Measurements from ENCODE around the gene SEPTIN1.

Gene SEPTIN1

GRCh38 chr16:30366511-30366910 is 15.8 kb downstream of the SEPTIN1 start:
- peaks cover 44% of the 10 kb centered on the region for H3K36me3 Mint-ChIP-seq
- H3K9me3 Mint-ChIP-seq, result no peaks in the 10 kb centered on the region
- no peaks in the 10 kb centered on the region for H3K27me3 Mint-ChIP-seq
- CTCF ChIA-PET, result interaction anchor here (1.1 to 2.0 kb wide), 3 partner anchors 10 to 254 kb away, joined by 3 to 5 read pairs (median 4); no protein-coding TSS in a partner anchor
- no peak for DNase-seq
- H3K4me3 Mint-ChIP-seq, result peak overlapping the region; percentile 87
- peaks cover 49% of the 10 kb centered on the region for H3K4me1 Mint-ChIP-seq
- no peak overlapping the region for H3K27ac Mint-ChIP-seq

- Mint-ChIP-seq H3K27me3 (no peaks in the 10 kb centered on the region), H3K4me3 (no peak overlapping the region), H3K36me3 (peaks cover 53% of the 10 kb centered on the region), H3K9me3 (no peaks in the 10 kb centered on the region), H3K27ac (no peak overlapping the region), H3K4me1 (peaks cover 49% of the 10 kb centered on the region)
- CTCF ChIA-PET, result interaction anchor here (1.1 to 1.2 kb wide), 2 partner anchors 44 to 273 kb away, joined by 3 to 4 read pairs; partner anchors contain the start of gene TBX6
- DNase-seq, result no peak
Measured at GRCh38 chr16:30365200-30365599, 17.2 kb downstream of the SEPTIN1 start.

GRCh38 chr16:30361180-30361579 is 21.2 kb downstream of the SEPTIN1 start:
- Mint-ChIP-seq H3K27ac (no peak overlapping the region), H3K36me3 (peaks cover 66% of the 10 kb centered on the region), H3K4me3 (no peak overlapping the region), H3K27me3 (no peaks in the 10 kb centered on the region), H3K4me1 (peaks cover 35% of the 10 kb centered on the region), H3K9me3 (no peaks in the 10 kb centered on the region)
- CTCF ChIA-PET, result no interaction called here
- DNase-seq, result no peak

- H3K4me3 Mint-ChIP-seq, result no peak overlapping the region
- CTCF ChIA-PET, result no interaction called here
- H3K27ac Mint-ChIP-seq, result no peak overlapping the region
- no peaks in the 10 kb centered on the region for H3K9me3 Mint-ChIP-seq
- DNase-seq, result no peak
- H3K36me3 Mint-ChIP-seq, result peaks cover 61% of the 10 kb centered on the region
- peaks cover 39% of the 10 kb centered on the region for H3K4me1 Mint-ChIP-seq
- no peaks in the 10 kb centered on the region for H3K27me3 Mint-ChIP-seq
Measured at GRCh38 chr16:30359871-30360170, 22.5 kb downstream of the SEPTIN1 start.

GRCh38 chr16:30358990-30359870 is 23.1 kb downstream of the SEPTIN1 start:
- no peak overlapping the region for H3K4me3 Mint-ChIP-seq
- peaks cover 60% of the 10 kb centered on the region for H3K36me3 Mint-ChIP-seq
- no peak for DNase-seq
- no peaks in the 10 kb centered on the region for H3K27me3 Mint-ChIP-seq
- peak overlapping the region; percentile 24 for H3K27ac Mint-ChIP-seq
- CTCF ChIA-PET, result interaction anchor here (0.9 kb wide), 1 partner anchor 12 kb away, joined by 3 read pairs; no protein-coding TSS in a partner anchor
- peaks cover 39% of the 10 kb centered on the region for H3K4me1 Mint-ChIP-seq
- no peaks in the 10 kb centered on the region for H3K9me3 Mint-ChIP-seq

- Mint-ChIP-seq H3K27ac (no peak overlapping the region), H3K4me3 (no peak overlapping the region), H3K36me3 (peaks cover 58% of the 10 kb centered on the region), H3K27me3 (no peaks in the 10 kb centered on the region), H3K4me1 (peaks cover 46% of the 10 kb centered on the region), H3K9me3 (no peaks in the 10 kb centered on the region)
- CTCF ChIA-PET, result interaction anchor here (0.9 kb wide), 1 partner anchor 12 kb away, joined by 3 read pairs; no protein-coding TSS in a partner anchor
- no peak for DNase-seq
Measured at GRCh38 chr16:30358577-30358936, 23.8 kb downstream of the SEPTIN1 start.

- Mint-ChIP-seq H3K4me1 (peaks cover 48% of the 10 kb centered on the region), H3K36me3 (peaks cover 57% of the 10 kb centered on the region), H3K4me3 (peak overlapping the region; percentile 37), H3K27me3 (no peaks in the 10 kb centered on the region), H3K9me3 (no peaks in the 10 kb centered on the region), H3K27ac (no peak overlapping the region)
- CTCF ChIA-PET, result interaction anchor here (0.9 to 1.1 kb wide), 4 partner anchors 11 to 52 kb away, joined by 3 read pairs; no protein-coding TSS in a partner anchor
- DNase-seq, result no peak
Measured at GRCh38 chr16:30357715-30358576, 24.4 kb downstream of the SEPTIN1 start.

- no peak for DNase-seq
- peaks cover 59% of the 10 kb centered on the region for H3K36me3 Mint-ChIP-seq
- H3K4me1 Mint-ChIP-seq, result peaks cover 45% of the 10 kb centered on the region
- H3K4me3 Mint-ChIP-seq, result no peak overlapping the region
- CTCF ChIA-PET, result interaction anchor here (0.5 to 1.4 kb wide), 5 partner anchors 11 to 284 kb away, joined by 3 to 4 read pairs (median 3); no protein-coding TSS in a partner anchor
- H3K27me3 Mint-ChIP-seq, result no peaks in the 10 kb centered on the region
- no peaks in the 10 kb centered on the region for H3K9me3 Mint-ChIP-seq
- H3K27ac Mint-ChIP-seq, result peak overlapping the region; percentile 92
Measured at GRCh38 chr16:30357085-30357714, 25.2 kb downstream of the SEPTIN1 start.

GRCh38 chr16:30356401-30357084 is 25.8 kb downstream of the SEPTIN1 start:
- CTCF ChIA-PET, result interaction anchor here (0.5 to 1.6 kb wide), 6 partner anchors 10 to 285 kb away, joined by 3 to 4 read pairs (median 3); no protein-coding TSS in a partner anchor

GRCh38 chr16:30355954-30356308 is 26.4 kb downstream of the SEPTIN1 start:
- CTCF ChIA-PET, result interaction anchor here (1.3 to 1.6 kb wide), 3 partner anchors 10 to 54 kb away, joined by 3 to 4 read pairs (median 3); no protein-coding TSS in a partner anchor
- H3K4me1 Mint-ChIP-seq, result peaks cover 45% of the 10 kb centered on the region
- peak overlapping the region; percentile 92 for H3K27ac Mint-ChIP-seq
- H3K36me3 Mint-ChIP-seq, result peaks cover 66% of the 10 kb centered on the region
- H3K4me3 Mint-ChIP-seq, result peak overlapping the region; percentile 95
- DNase-seq, result no peak
- no peaks in the 10 kb centered on the region for H3K27me3 Mint-ChIP-seq
- no peaks in the 10 kb centered on the region for H3K9me3 Mint-ChIP-seq

More at GRCh38 chr16:30356401-30357084, 25.8 kb downstream of the SEPTIN1 start:
- DNase-seq, result no peak
- peak overlapping the region; percentile 95 for H3K4me3 Mint-ChIP-seq
- no peaks in the 10 kb centered on the region for H3K9me3 Mint-ChIP-seq
- H3K36me3 Mint-ChIP-seq, result peaks cover 62% of the 10 kb centered on the region
- peaks cover 45% of the 10 kb centered on the region for H3K4me1 Mint-ChIP-seq
- no peaks in the 10 kb centered on the region for H3K27me3 Mint-ChIP-seq
- peak overlapping the region; percentile 92 for H3K27ac Mint-ChIP-seq

GRCh38 chr16:30355144-30355953 is 27.0 kb downstream of the SEPTIN1 start, which contains the start of gene CD2BP2:
TSS of gene CD2BP2 (minus strand) at chr16:30355308. CDS start at chr16:30354681, 627 bp downstream.
- Mint-ChIP-seq H3K36me3 (peaks cover 66% of the 10 kb centered on the region), H3K27ac (peak within 1 kb of the TSS; percentile 92), H3K4me1 (peaks cover 44% of the 10 kb centered on the region), H3K9me3 (no peaks in the 10 kb centered on the region), H3K27me3 (no peaks in the 10 kb centered on the region), H3K4me3 (peak within 1 kb of the TSS; percentile 95)
- CTCF ChIA-PET, result interaction anchor here (0.7 to 1.6 kb wide), 4 partner anchors 9 to 263 kb away, joined by 3 to 5 read pairs (median 4); no protein-coding TSS in a partner anchor
- peak; percentile 90 for DNase-seq

- peaks cover 43% of the 10 kb centered on the region for H3K4me1 Mint-ChIP-seq
- DNase-seq, result no peak
- peak overlapping the region; percentile 95 for H3K4me3 Mint-ChIP-seq
- H3K9me3 Mint-ChIP-seq, result no peaks in the 10 kb centered on the region
- H3K36me3 Mint-ChIP-seq, result peaks cover 61% of the 10 kb centered on the region
- H3K27ac Mint-ChIP-seq, result peak overlapping the region; percentile 92
- H3K27me3 Mint-ChIP-seq, result no peaks in the 10 kb centered on the region
- CTCF ChIA-PET, result interaction anchor here (0.7 to 1.3 kb wide), 2 partner anchors 55 to 262 kb away, joined by 3 to 5 read pairs; no protein-coding TSS in a partner anchor
Measured at GRCh38 chr16:30354423-30355143, 27.8 kb downstream of the SEPTIN1 start.
